HG03045 (cell line): ENCODE measurements around the gene SRF.
A peak's percentile ranks its signal among the peaks of the same experiment; 100 is the strongest.
"Not testable (repeated sequence)": the region's sequence is repeated elsewhere in the genome, so short reads cannot be mapped to it uniquely, and the experiment has no call there.

ENCODE experiments used
- ATAC-seq: cut with Tn5 transposase; IDR thresholded peaks from one replicate; pipeline ENCODE4 v1.9.1; 2021; ENCODE audit warnings: mild to moderate bottlenecking, moderate library complexity; ENCODE audit not compliant: unreplicated experiment

The SRF gene

DNA sequence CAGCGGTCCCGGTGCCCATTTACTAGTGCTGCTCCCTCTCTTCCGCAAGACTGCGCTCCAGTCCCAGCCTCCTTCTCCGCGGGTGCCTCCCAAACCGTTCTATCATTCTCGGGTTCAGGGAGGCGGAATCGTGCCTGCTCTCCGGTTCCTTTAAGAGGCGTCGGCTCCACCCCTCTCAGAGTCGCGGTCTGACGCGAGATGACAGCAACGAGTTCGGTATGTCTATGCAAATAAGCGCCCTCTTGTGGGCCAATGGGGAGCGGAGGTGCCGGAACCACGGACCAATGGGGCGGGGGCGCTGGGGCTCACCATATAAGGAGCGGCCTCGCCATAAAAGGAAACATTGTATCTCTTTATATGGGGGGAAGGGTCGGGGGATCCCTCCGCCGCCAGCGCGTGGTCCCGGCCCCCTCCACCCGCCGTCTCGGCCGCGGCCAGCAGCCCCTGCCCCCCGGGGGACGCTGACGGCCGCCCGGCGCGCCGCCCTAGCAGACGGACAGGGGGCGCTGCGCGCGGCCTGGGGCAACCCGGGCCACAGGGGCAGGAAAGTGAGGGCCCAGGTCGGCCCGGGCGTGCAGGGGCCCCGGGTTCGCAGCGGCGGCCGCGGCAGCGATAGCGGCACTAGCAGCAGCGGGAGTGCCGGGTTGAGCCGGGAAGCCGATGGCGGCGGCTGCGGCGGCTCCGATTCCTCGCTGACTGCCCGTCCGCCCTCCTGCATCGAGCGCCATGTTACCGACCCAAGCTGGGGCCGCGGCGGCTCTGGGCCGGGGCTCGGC, at the start of gene SRF:
Gene SRF, plus strand, starts transcription at position 339 of the 776 bp plus-strand sequence. Its CDS starts 388 bp downstream, at position 727.
- peak; percentile 59 for ATAC-seq

- ATAC-seq, result no peak
Measured at GRCh38 chr6:43122146-43122545, 48.9 kb upstream of the SRF start.

DNA sequence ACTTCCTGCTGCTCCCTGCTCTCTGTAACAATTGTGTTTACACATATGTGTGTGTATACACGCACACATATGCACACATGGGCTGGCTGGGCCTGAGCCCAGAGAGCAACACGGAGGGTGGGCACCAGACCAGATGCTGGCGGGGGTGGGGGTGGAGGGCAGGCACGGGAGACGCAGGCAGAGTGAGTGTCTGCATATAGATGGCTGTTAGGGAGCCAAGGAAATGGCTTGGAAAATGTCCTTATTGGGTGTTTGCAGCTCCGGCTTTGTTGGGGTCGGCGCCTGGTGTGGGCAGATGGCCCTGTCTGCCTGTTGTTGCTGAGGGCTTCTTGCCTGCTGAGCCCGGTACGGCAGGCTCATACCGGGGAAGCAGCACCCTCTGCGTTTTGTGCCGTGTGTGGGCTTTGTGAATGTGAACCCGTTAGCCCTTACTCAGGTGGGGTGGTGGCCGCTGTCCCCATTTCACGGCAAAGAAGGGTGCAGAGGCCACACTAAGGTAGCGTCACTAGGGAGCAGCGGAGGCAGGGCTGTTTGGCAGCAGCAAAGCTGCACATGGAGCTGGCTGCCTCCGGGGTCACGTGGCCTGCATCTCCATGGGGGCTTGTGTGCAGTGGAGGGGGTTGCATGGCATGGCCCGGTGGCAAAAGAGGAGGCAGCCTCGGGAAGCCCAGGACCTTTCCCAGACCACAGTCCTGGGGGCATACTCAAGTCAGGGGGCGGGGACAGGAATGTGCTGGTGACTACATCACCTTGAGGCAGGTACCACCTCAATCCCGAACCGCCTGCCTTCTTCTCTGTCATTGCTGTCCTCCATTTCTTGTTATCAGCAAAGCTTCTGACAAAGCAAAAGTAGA, 47.4 kb upstream of the SRF start:
- ATAC-seq, result no peak

GRCh38 chr6:43124481-43124880, 46.6 kb upstream of the SRF start:
- no peak for ATAC-seq

DNA sequence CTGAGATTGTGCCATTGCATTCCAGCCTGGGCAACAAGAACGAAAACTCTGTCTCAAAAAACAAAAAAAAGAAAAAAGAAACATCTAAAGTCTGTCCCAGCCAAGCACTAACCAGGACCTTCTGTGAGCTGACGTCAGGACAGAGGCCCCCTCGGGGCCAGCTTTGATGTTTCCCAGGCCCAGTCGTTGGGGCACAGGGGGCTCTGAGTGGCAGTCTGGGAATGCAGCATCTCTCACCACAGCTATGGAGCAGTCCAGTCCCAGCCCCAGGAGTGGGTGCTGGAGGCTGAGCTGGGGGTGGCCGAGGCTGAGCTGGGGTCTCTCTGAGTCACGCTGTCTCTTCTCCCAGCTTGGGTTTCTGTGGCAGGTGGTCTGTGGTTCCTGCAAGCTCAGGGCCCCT, 46.0 kb upstream of the SRF start:
- ATAC-seq, result no peak

DNA sequence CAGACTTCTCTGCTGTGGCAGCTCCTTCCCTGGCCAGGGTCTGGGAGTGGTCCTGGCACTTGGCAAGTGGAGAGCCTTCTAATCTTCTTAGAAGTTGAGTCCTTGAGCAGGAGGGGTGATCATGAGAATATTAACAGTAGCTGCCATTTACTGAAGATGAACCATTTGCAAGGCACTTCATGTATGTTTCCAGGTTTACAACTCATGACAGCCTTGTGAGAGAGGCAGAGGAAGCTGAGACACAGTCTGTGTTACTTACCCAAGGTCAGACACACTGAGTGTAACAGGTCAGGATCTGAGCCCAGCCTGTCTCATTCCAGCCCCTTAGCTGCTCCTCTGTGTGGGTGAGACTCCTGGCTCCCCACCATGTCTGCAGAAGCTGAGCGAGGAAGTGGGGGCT, 45.5 kb upstream of the SRF start:
- no peak for ATAC-seq

DNA sequence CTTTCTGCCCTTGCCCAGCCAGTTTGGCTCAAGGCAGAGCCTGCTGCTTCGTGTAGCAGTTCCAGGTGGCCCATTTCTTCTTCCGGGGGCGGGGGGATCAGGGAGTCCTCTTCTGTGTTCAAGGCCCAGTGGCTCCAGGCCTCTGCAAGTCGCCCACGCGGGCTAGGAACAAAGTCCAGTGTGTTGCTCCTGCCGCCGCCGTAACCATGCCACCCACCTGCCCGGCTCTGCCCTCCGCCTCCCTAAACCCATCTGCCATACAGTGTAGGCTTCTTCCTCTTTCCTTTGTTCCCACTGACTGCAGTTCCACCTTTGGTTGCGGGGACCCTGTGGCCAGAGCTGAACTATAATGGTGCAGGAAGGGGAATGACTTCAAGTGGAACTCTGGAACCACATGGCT, 43.9 kb upstream of the SRF start:
- no peak for ATAC-seq

GRCh38 chr6:43127877-43128276, 43.2 kb upstream of the SRF start:
- no peak for ATAC-seq

GRCh38 chr6:43128926-43129325, 42.1 kb upstream of the SRF start:
- ATAC-seq, result no peak

- no peak for ATAC-seq
Measured at GRCh38 chr6:43129434-43130194, 41.5 kb upstream of the SRF start.

DNA sequence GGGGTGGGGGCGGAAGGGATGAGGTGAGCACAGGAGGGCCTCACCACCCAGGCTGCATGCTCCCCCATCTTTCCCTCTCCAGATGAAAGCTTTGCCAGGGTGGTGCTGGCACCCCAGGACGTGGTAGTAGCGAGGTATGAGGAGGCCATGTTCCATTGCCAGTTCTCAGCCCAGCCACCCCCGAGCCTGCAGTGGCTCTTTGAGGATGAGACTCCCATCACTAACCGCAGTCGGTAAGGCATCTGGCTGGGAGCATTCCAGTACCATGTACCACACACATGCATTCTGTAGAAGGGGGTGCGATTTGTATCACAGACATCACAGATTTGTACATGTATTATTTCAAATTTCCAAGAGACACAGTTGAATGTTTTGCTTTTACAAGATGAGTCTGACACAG, 40.6 kb upstream of the SRF start:
- ATAC-seq, result no peak

DNA sequence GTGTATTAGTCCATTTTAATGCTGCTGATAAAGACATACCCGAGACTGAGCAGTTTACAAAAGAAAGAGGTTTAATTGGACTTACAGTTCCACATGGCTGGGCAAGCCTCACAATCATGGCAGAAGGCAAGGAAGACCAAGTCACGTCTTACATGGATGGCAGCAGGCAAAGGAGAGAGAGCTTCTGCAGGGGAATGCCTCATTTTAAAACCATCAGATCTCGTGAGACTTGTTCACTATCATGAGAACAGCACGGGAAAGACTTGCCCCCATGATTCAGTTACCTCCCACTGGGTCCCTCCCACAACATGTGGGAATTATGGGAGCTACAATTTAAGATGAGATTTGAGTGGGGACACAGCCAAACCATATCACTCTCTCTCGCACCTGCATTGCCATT, 39.7 kb upstream of the SRF start:
- not testable (repeated sequence) for ATAC-seq

DNA sequence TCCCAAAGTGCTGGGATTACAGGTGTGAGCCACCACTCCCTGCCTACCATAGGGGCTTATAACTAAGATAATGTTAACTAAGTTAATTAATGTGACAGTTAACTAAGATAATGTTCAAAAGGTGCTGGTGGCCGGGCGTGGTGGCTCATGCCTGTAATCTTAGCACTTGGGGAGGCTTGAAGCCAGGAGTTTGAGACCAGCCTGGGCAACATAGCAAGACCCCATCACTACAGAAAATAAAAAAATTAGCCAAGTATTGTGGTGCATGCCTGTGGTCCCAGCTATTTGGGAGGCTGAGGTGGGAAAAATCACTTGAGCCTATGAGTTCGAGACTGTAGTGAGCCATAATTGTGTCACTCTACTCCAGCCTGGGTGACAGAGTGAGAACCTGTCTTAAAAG, 32.8 kb upstream of the SRF start:
- no peak for ATAC-seq

- ATAC-seq, result not testable (repeated sequence)
Measured at GRCh38 chr6:43139973-43140372, 31.1 kb upstream of the SRF start.

- ATAC-seq, result no peak
Measured at GRCh38 chr6:43141644-43142043, 29.4 kb upstream of the SRF start.

DNA sequence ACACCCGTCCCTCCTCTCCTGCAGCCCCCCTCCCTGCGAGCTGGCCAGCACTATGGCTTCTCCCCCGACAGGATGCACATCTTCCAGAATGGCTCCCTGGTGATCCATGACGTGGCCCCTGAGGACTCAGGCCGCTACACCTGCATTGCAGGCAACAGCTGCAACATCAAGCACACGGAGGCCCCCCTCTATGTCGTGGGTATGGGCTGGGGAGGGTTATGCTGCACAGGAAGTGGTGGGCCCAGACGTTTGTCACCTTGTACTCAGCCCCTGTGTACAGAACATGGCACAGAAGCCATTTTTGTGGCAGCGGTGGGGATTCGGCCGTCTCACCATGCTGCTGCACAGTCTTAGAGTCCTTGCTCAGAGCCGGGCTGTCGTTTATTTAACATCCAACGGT, 29.0 kb upstream of the SRF start:
- ATAC-seq, result no peak

GRCh38 chr6:43143235-43144128, 27.6 kb upstream of the SRF start:
- ATAC-seq, result peak; percentile 74

- no peak for ATAC-seq
Measured at GRCh38 chr6:43144879-43145278, 26.2 kb upstream of the SRF start.

GRCh38 chr6:43146261-43146660, 24.8 kb upstream of the SRF start:
- ATAC-seq, result no peak
